ENCODE measurements around the gene SHISAL2A.

SHISAL2A gene

DNA sequence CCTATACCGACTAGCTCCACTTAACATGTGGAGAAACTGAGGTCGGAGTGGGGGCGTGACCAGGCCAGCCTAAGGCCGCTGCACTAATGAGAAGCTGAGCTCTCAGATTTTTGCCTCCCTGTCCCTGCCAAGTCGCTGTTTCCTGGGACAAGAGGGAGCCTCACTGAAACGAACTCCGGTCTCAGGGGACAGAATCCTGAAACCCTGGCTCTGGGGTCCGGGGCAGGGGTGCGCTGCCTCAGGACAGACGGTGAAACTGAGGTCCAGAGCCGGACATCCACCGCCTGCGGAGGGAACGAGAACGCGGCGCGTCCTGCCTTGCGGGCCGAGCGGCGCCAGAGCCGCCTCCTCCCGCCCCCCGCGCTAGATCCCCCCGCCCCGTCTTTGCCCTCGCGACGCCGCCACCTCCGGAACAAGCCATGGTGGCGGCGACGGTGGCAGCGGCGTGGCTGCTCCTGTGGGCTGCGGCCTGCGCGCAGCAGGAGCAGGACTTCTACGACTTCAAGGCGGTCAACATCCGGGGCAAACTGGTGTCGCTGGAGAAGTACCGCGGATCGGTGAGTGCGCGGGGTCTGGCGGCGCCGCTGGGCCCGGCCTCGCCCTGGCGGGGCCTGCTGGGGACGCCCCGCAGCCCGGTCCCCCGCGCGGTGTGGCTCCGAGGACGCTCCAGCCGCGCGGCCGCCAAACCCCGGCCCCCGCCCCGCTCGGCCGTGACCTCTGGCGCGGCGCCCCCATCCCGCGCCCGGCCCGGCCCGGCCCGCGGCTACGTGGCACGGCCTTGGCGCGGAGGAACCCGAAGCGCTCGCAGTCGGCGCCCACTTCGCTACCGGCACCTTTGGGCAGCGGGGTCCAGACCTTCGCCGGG, 30.7 kb upstream of the SHISAL2A start, which contains the start of gene GPX7:
Gene GPX7, plus strand, starts transcription at position 381 of the 865 bp plus-strand sequence. Its CDS starts 39 bp downstream, at position 420.
- no peak for DNase-seq (ENCODE audit: low spot score)
- H3K27ac ChIP-seq: peak within 1 kb of the TSS; percentile 83 to 86
- TF ChIP-seq, protein P1, sequence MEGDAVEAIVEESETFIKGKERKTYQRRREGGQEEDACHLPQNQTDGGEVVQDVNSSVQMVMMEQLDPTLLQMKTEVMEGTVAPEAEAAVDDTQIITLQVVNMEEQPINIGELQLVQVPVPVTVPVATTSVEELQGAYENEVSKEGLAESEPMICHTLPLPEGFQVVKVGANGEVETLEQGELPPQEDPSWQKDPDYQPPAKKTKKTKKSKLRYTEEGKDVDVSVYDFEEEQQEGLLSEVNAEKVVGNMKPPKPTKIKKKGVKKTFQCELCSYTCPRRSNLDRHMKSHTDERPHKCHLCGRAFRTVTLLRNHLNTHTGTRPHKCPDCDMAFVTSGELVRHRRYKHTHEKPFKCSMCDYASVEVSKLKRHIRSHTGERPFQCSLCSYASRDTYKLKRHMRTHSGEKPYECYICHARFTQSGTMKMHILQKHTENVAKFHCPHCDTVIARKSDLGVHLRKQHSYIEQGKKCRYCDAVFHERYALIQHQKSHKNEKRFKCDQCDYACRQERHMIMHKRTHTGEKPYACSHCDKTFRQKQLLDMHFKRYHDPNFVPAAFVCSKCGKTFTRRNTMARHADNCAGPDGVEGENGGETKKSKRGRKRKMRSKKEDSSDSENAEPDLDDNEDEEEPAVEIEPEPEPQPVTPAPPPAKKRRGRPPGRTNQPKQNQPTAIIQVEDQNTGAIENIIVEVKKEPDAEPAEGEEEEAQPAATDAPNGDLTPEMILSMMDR (IDR thresholded peaks at IDR 0.05): no peak
- H3K4me3 ChIP-seq: peak within 1 kb of the TSS; percentile 73

DNA sequence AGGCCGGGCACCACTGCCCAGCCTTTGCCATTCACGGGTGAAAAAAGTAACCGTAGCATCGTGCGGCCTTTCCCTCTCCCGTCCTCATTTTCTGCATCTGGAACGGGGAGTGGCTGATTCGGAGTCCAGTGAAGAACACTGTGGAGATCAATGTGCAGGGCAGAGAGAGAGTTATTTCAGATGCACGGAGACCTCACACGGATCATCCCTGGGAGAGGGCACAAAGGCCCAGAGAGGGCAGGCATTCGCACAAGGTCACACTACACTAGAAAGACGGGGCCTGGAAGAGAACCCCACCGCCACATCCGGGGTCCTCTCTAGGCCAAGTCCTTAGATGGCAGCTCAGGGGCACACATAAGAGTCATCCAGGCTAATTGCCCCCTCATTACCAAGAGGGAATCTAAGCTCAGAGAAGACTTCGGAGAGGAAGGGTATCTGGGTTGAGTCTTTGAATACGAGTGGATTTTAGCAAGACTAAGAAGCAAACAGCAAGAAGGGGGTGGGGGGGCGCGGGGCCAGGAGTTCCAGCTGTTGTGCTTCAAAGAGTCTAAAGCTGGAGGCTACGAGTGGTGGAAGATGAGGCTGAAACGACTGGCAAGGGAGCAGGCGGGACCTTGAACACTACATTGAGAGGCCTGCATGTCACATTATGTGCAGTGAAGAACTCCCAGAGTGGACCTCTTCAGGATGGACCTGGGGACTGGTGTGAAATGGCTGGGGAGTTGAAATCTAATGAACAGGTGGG, 29.9 kb upstream of the SHISAL2A start:
- no peak for DNase-seq (ENCODE audit: low spot score)
- TF ChIP-seq, protein P1 (IDR thresholded peaks at IDR 0.05): no peak
- H3K27ac ChIP-seq: peak overlapping the region; percentile 83 to 86
- peak overlapping the region; percentile 73 for H3K4me3 ChIP-seq

DNA sequence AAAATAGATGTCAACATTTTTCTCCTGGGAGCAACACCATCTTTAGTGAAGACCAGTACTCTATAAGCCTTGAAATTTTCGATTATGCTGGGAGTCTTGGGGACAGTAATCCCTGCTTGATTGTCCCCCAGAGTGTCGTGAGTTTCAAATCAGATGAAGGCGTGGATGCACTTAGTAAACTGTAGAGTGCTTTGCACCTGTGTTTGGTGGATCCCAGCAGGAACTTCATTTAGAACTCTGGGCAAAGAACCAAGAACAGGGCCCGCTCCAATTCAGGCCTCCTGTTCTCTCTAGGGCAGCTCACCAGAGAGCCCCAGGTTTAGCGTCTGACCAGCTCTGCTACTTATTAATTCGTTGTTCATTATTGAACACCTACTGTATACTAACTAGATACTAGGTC, 29.3 kb upstream of the SHISAL2A start:
- H3K27ac ChIP-seq: peak overlapping the region in 1 of 2 donors; percentile 30
- no peak overlapping the region for H3K4me3 ChIP-seq
- TF ChIP-seq, protein P1 (IDR thresholded peaks at IDR 0.05): no peak
- DNase-seq (ENCODE audit: low spot score): no peak

DNA sequence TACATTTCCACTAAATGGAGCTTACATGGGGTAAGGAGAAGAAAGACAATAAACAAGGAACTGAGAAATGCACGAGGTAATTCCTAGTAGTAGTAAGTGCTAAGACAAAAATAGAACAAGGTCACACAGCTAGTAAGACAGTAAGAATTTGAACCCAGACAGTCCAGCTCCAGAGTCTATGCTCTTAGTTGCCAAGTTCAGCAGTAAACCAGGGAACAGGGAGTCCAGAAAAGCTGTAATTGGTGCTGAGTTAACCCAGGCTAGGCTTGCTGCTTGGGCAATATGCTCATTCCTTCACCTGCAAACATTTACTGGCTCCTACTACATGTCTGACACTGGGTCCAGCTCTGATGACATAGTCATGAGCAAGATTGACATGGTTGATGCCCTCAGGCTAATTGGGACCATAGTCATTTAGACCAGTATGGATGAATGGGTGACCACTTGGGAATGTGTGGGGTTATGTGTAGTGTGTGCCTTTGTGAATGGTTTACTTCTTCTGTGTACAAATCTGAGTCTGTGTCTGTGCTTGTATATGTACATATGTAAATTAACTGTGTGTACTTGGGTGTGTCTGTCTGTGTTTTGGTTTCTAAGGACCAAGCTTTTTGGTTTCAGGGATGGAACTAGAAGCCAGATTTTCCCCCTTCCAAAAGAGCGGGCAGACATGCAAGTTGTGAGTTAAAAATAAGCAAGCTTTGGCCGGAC, 28.8 kb upstream of the SHISAL2A start:
- TF ChIP-seq, protein P1 (IDR thresholded peaks at IDR 0.05): no peak
- Histone ChIP-seq H3K4me3 (peak overlapping the region; percentile 3), H3K27ac (peak overlapping the region in 1 of 2 donors; percentile 30)
- no peak for DNase-seq (ENCODE audit: low spot score)

DNA sequence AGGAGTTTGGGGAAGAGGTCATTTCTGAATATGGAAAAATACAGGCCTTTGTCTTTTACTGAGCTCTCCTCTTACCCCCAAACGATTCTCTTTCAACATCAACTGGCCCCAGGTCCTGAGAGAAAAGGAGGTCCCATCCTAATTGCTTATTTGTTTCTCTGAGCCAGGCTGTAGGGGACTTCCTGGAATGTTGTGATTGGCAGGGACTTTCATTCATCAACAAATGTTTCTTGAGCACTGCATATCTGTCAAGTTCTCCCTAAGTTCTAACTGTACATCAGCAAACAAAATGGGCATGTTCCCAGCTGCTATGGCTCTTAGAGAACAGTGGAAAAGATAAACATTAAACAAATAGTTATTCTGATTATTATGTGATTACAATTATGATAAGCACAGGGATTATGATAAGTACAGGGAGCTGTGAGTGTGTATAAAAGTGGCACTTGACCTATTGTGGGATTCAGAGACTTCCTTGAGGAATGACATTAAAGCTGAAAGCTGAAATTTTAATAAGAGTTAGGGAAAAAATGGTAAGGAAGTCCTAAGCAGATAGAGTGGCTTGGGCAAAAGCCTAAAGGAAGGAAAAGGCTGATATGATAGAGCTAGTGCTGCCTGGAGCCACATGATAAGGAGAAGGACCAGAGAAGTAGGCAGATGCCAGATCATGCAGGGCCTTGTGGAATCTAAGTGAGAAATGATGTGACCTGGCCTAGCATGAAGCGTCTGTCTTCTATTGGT, 19.2 kb upstream of the SHISAL2A start:
- TF ChIP-seq, protein P1 (IDR thresholded peaks at IDR 0.05): no peak
- DNase-seq (ENCODE audit: low spot score): no peak
- H3K27ac ChIP-seq: no peak overlapping the region
- no peak overlapping the region for H3K4me3 ChIP-seq

DNA sequence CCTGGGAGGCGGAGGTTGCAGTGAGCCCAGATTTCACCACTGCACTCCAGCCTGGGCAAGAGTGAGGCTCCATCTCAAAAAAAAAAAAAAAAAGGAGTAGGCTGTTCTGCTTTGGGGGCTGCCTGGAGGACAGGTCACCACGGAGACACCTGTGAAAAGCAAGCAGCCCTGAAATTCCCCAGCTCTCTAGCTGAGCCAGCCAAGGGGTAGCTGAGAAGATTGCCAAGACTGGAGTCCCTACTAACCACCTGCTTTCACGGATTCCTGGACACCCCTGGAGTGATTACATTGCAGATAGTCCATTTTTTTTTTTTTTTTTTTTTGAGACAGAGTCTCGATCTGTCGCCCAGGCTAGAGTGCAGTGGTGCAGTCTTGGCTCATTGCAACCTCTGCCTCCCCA, 18.3 kb upstream of the SHISAL2A start:
- Histone ChIP-seq H3K4me3 (no peak overlapping the region), H3K27ac (no peak overlapping the region)
- TF ChIP-seq, protein P1 (IDR thresholded peaks at IDR 0.05): no peak
- no peak for DNase-seq (ENCODE audit: low spot score)
